Neural progenitor cell (in vitro differentiated cells): Measurements from ENCODE around the gene APOB.

Experiments used
- EZH2 ChIP-seq: fragments of 200-600 bp; sonication (generic); IDR thresholded peaks from 2 replicates; pipeline ENCODE4 v1.6.1; 2017; ENCODE audit warnings: antibody characterized with exemption, mild to moderate bottlenecking, moderate library complexity
- EZH2phosphoT487 ChIP-seq: fragments of 200-600 bp; sonication (generic); IDR thresholded peaks from 2 replicates; pipeline ENCODE4 v1.6.1; 2017; ENCODE audit warnings: antibody characterized with exemption
- TF ChIP-seq, protein P1 (sequence below): fragments of 200-600 bp; sonication (generic); IDR thresholded peaks from 2 replicates; pipeline ENCODE4 v1.5.1; 2017; ENCODE audit warnings: antibody characterized with exemption, mild to moderate bottlenecking

DNA sequence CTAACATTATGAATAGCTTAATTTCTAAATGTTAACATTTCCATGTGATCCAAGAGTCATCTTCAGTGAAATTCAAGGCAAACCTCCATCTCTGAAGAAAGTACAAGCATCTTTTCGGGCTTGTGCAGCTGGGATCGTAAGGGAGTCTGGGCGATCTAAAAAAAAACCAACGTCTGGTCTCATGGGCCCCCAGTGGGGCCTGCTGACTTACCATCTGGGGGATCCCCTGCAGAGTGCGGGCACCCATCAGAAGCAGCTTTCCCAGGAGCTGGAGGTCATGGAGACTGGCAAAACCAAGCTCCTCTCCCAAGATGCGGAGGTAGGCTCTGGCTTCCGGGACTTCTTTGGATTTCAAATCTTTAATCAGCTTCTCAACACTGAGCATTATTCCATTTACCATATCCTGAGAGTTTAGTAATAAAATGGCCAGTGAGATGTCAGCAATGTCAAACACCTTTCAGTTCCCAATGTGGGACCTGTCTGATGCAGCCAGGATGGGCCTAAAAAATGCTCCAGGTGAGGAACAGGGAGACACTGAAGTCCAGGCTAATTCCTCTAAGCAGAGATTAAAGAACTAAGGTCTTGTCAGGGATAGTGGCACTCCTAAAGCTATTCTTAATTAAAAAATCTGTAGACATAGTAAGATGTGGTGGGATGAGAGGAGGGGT, 19.0 kb downstream of the APOB start:
- TF ChIP-seq, protein P1, sequence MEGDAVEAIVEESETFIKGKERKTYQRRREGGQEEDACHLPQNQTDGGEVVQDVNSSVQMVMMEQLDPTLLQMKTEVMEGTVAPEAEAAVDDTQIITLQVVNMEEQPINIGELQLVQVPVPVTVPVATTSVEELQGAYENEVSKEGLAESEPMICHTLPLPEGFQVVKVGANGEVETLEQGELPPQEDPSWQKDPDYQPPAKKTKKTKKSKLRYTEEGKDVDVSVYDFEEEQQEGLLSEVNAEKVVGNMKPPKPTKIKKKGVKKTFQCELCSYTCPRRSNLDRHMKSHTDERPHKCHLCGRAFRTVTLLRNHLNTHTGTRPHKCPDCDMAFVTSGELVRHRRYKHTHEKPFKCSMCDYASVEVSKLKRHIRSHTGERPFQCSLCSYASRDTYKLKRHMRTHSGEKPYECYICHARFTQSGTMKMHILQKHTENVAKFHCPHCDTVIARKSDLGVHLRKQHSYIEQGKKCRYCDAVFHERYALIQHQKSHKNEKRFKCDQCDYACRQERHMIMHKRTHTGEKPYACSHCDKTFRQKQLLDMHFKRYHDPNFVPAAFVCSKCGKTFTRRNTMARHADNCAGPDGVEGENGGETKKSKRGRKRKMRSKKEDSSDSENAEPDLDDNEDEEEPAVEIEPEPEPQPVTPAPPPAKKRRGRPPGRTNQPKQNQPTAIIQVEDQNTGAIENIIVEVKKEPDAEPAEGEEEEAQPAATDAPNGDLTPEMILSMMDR, result no peak
- TF ChIP-seq EZH2, result no peak
- no peak for TF ChIP-seq EZH2phosphoT487
